ENCODE measurements around the gene TMEM235.
"Not testable (repeated sequence)": the region's sequence is repeated elsewhere in the genome, so short reads cannot be mapped to it uniquely, and the experiment has no call there.

Gene TMEM235

GRCh38 chr17:78219396-78220150 is 11.9 kb upstream of the TMEM235 start:
- no peak for DNase-seq

GRCh38 chr17:78223061-78223460 is 8.4 kb upstream of the TMEM235 start:
- no peak for DNase-seq

- no peak for DNase-seq
These were observed 7.7 kb upstream of the TMEM235 start for GRCh38 chr17:78223765-78224164.

- no peak for DNase-seq
These were observed 7.0 kb upstream of the TMEM235 start for GRCh38 chr17:78224231-78225087.

- no peak for DNase-seq
These were observed 6.2 kb upstream of the TMEM235 start for GRCh38 chr17:78225088-78225865.

- no peak for DNase-seq
These were observed 5.2 kb upstream of the TMEM235 start for GRCh38 chr17:78226055-78226758.

GRCh38 chr17:78226759-78227454 is 4.5 kb upstream of the TMEM235 start:
- DNase-seq, result peak in 1 of 2 donors; percentile 15

- DNase-seq, result no peak
These were observed 3.9 kb upstream of the TMEM235 start for GRCh38 chr17:78227455-78227916.

- DNase-seq, result no peak
These were observed 3.3 kb upstream of the TMEM235 start for GRCh38 chr17:78228176-78228575.

GRCh38 chr17:78230252-78230962 is 1.0 kb upstream of the TMEM235 start:
- DNase-seq, result no peak

- DNase-seq, result peak in 1 of 2 donors; percentile 47
These were observed 794 bp downstream of the TMEM235 start for GRCh38 chr17:78231991-78232858.

GRCh38 chr17:78232859-78233173 is 1.4 kb downstream of the TMEM235 start:
- no peak for DNase-seq

GRCh38 chr17:78233678-78234077 is 2.2 kb downstream of the TMEM235 start:
- DNase-seq, result no peak

- no peak for DNase-seq
These were observed 2.9 kb downstream of the TMEM235 start for GRCh38 chr17:78234261-78234865.

- not testable (repeated sequence) for DNase-seq
These were observed 3.6 kb downstream of the TMEM235 start for GRCh38 chr17:78235022-78235421.

- DNase-seq, result no peak
These were observed 4.5 kb downstream of the TMEM235 start for GRCh38 chr17:78235885-78236284.

- DNase-seq, result no peak
These were observed 5.1 kb downstream of the TMEM235 start for GRCh38 chr17:78236362-78237127.

GRCh38 chr17:78237401-78238012 is 6.1 kb downstream of the TMEM235 start:
- no peak for DNase-seq
